Measurements from ENCODE around the gene MT1HL1.

- no peak for TF ChIP-seq CTCF (IDR thresholded peaks at IDR 0.05; ENCODE audit: low read depth, low read length, poor library complexity, severe bottlenecking)
- TF ChIP-seq EZH2phosphoT487 (IDR thresholded peaks at IDR 0.05; ENCODE audit: borderline replicate concordance, low read length): no peak
Observed at GRCh38 chr1:237050915-237051314, 46.7 kb upstream of the MT1HL1 start.
